Esophagus squamous epithelium (tissue), 5 donors: ENCODE data around the gene BCAR1. TPM values are rescaled to one million over a fixed set of nuclear protein-coding genes. Genes with fewer than 3 reads are reported as not detected.
A peak's percentile ranks its signal among the peaks of the same experiment; 100 is the strongest.

ENCODE experiments used
- DNase-seq: peaks from one replicate; lab custom pipeline; 2025; lab: John Stamatoyannopoulos, UW
- H3K27ac ChIP-seq, 4 donors: fragments of 200-600 bp; sonication (generic); one replicate each; pipeline ENCODE4 v1.5.1; 2016 to 2019; ENCODE audit warnings: mild to moderate bottlenecking in 1 of 4
- H3K27me3 ChIP-seq, 4 donors: fragments of 200-600 bp; sonication (generic); 1 replicate in 3 of 4; 2 replicates in 1 of 4; pipeline versions ENCODE4 v1.5.1 to v1.6.0; 2017 to 2021; ENCODE audit warnings: antibody characterized with exemption in 1 of 4
- H3K36me3 ChIP-seq, 3 donors: fragments of 200-600 bp; sonication (generic); one replicate each; pipeline ENCODE4 v1.5.1; 2016 to 2019
- H3K4me1 ChIP-seq, 3 donors: fragments of 200-600 bp; sonication (generic); one replicate each; pipeline ENCODE4 v1.5.1; 2017 to 2019
- H3K4me3 ChIP-seq, 4 donors: fragments of 200-600 bp; sonication (generic); 1 replicate in 3 of 4; 2 replicates in 1 of 4; pipeline ENCODE4 v1.5.1; 2016 to 2019; ENCODE audit warnings: mild to moderate bottlenecking in 2 of 4, moderate library complexity in 1 of 4
- H3K9me3 ChIP-seq, 3 donors: fragments of 200-600 bp; sonication (generic); one replicate each; pipeline ENCODE4 v1.5.1; 2016 to 2019
- CTCF ChIP-seq, 6 experiments: fragments of 450-650 bp in 4 of 6; fragments of 200-600 bp in 2 of 6; sonication (generic) in 2 of 6; IDR thresholded peaks; one replicate each; pipeline ENCODE4 v1.5.1; 2016 to 2019; ENCODE audit warnings: antibody characterized with exemption in 6 of 6, mild to moderate bottlenecking in 4 of 6, moderate library complexity in 4 of 6
- POLR2A ChIP-seq, 4 donors: fragments of 450-650 bp; IDR thresholded peaks; one replicate each; pipeline ENCODE4 v1.6.1; 2017; ENCODE audit warnings: antibody characterized with exemption in 4 of 4, mild to moderate bottlenecking in 4 of 4, moderate library complexity in 3 of 4
- whole genome bisulfite sequencing, 2 donors: methylation state at CpG; one replicate each; pipeline ENCODE4 v1.1.5; 2018; 5-methylcytosine and 5-hydroxymethylcytosine counted together
- intact Hi-C: fragments of 100-400 bp; cut with DNase I; formaldehyde crosslinking; loops from one replicate; pipeline ENCODE4 v1.15.0; 2022
- total RNA-seq, 4 donors: library from RNA; depleted of rRNA; stranded (reverse); fragments of >200 nt; gene quantifications; one replicate each; pipeline ENCODE4 v1.1.0, GENCODE V29; 2016
- donor health status: DM: yes; HTN: yes; CAD: no.

Gene BCAR1
- total RNA-seq, 4 donors from 2014 or later, result 26.8 to 51.9 (median 32.1) TPM

DNA sequence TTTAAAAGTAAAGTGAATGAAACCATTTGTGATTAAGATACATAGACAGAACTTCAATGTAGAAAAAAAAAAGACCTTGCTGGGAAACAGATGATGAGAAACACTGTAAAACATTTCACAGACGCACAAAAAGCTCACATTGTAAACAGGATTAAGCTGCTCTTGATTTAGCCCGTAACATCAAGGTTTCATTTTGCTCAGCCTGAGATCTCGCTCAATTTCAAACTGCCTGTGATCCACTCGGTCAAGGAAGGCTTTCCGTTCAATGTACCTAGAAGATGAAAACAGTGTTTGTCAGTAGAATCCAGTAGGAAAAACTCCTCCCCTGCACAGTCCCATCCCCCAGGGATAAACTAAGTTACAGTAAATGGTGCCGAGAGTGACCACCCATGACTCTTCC is 42.3 kb upstream of the BCAR1 start:
- no peak overlapping the region for H3K4me3 ChIP-seq
- TF ChIP-seq CTCF (IDR thresholded peaks at IDR 0.05) (no peak), POLR2A (IDR thresholded peaks at IDR 0.05) (no peak)
- intact Hi-C loops, result no loop called here
- 77 to 84% methylated on average over 6 of the region's 6 CpGs for WGBS, 2 donors
- H3K27me3 ChIP-seq, result no peaks in the 10 kb centered on the region
- peaks cover 0 to 20% (median under 1%) of the 10 kb centered on the region in 3 donors for H3K4me1 ChIP-seq
- H3K9me3 ChIP-seq, result no peaks in the 10 kb centered on the region
- peak overlapping the region in 2 of 4 donors; percentile 23 to 24 for H3K27ac ChIP-seq
- DNase-seq, result no peak
- H3K36me3 ChIP-seq, result peaks cover 5 to 82% (median 6%) of the 10 kb centered on the region in 3 donors

- 90% methylated on average over 4 of the region's 4 CpGs for WGBS, 2 donors
- Histone ChIP-seq H3K4me3 (no peak overlapping the region), H3K36me3 (peaks cover 5 to 76% (median 6%) of the 10 kb centered on the region in 3 donors), H3K27ac (peak overlapping the region in 1 of 4 donors; percentile 23), H3K9me3 (no peaks in the 10 kb centered on the region), H3K27me3 (no peaks in the 10 kb centered on the region), H3K4me1 (peaks cover 0 to 26% (median 7%) of the 10 kb centered on the region in 3 donors)
- intact Hi-C loops, result no loop called here
- no peak for DNase-seq
- TF ChIP-seq POLR2A (IDR thresholded peaks at IDR 0.05) (no peak), CTCF (IDR thresholded peaks at IDR 0.05) (no peak)
Observed at GRCh38 chr16:75293173-75293572, 41.7 kb upstream of the BCAR1 start.

DNA sequence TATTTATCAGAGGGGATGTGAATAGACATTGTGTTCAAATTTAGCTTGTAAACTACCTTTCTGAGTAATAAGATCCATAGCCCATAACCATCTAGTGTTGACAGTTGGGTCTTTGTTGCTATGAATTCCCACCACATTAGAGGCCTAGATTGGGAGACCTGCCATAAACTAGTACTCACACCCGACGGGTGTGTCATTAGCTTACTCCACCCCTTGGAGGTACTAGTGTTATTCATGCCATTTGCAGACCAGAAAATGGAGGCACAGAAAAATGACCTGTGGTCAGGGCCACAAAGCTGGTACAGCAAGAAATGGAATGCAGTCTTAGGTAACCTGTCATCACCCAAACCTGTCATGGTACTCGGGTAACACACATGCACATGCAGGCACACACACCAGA is 41.3 kb upstream of the BCAR1 start:
- no peaks in the 10 kb centered on the region for H3K9me3 ChIP-seq
- H3K4me3 ChIP-seq, result no peak overlapping the region
- 72 to 83% methylated on average over 3 of the region's 3 CpGs for WGBS, 2 donors
- no peak for DNase-seq
- H3K27me3 ChIP-seq, result no peaks in the 10 kb centered on the region
- no peak overlapping the region for H3K27ac ChIP-seq
- intact Hi-C loops, result no loop called here
- no peak for TF ChIP-seq POLR2A (IDR thresholded peaks at IDR 0.05)
- peaks cover 0 to 31% (median 11%) of the 10 kb centered on the region in 3 donors for H3K4me1 ChIP-seq
- H3K36me3 ChIP-seq, result peaks cover 5 to 73% (median 6%) of the 10 kb centered on the region in 3 donors

DNA sequence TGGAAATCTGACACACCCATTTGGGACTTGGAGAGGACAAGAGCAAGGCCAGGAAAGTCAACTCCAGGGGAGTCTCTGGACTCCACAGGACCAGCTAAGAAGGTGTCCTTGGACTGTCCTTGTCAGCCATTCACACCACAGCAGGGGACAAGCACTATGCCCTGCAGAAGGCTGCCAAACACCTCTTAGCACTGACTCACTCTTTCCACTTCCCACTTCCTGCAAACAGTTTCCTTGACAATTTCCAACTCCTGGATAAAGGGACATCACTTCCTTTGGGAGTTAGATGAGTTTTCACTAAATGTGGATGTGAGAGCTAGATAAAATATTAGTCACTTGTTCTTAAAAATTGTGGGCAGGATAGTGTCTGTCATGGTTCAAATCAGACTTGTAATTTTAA is 37.8 kb upstream of the BCAR1 start:
- H3K36me3 ChIP-seq, result peaks cover 5 to 47% (median 6%) of the 10 kb centered on the region in 3 donors
- DNase-seq, result no peak
- H3K27ac ChIP-seq, result peak overlapping the region in 2 of 4 donors; percentile 61 to 70
- no peak overlapping the region for H3K4me3 ChIP-seq
- no peaks in the 10 kb centered on the region for H3K9me3 ChIP-seq
- H3K4me1 ChIP-seq, result peaks cover 0 to 35% (median 14%) of the 10 kb centered on the region in 3 donors
- no peak for TF ChIP-seq CTCF (IDR thresholded peaks at IDR 0.05)
- no peak for TF ChIP-seq POLR2A (IDR thresholded peaks at IDR 0.05)
- no peaks in the 10 kb centered on the region for H3K27me3 ChIP-seq
- intact Hi-C loops, result no loop called here

- 61 to 62% methylated on average over 6 to 10 of the region's 10 CpGs for whole genome bisulfite sequencing, 2 donors
- Histone ChIP-seq H3K27ac (peak overlapping the region in 3 of 4 donors; percentile 36 to 70 (median 61)), H3K36me3 (peaks cover 5 to 42% (median 6%) of the 10 kb centered on the region in 3 donors), H3K27me3 (no peaks in the 10 kb centered on the region), H3K4me1 (peaks cover 0 to 35% (median 14%) of the 10 kb centered on the region in 3 donors), H3K4me3 (no peak overlapping the region), H3K9me3 (no peaks in the 10 kb centered on the region)
- intact Hi-C loops, result no loop called here
- no peak for DNase-seq
- TF ChIP-seq POLR2A (IDR thresholded peaks at IDR 0.05) (no peak), CTCF (IDR thresholded peaks at IDR 0.05) (no peak)
Observed at GRCh38 chr16:75288596-75289120, 37.2 kb upstream of the BCAR1 start.
